HEK293 (cell line): ENCODE data around the gene DAP.

Experiments used
- YY2 ChIP-seq: fragments of 450-650 bp; formaldehyde crosslinking; IDR thresholded peaks from 2 replicates; pipeline ENCODE4 v1.5.1; 2016; ENCODE audit warnings: missing biosample characterization, missing genetic modification characterization
- ZSCAN5A ChIP-seq: fragments of 450-650 bp; formaldehyde crosslinking; IDR thresholded peaks from 2 replicates; pipeline ENCODE4 v1.5.1; 2016; ENCODE audit warnings: missing biosample characterization, missing genetic modification characterization
- TF ChIP-seq, protein P1 (sequence below): fragments of 450-650 bp; formaldehyde crosslinking; IDR thresholded peaks from 2 replicates; pipeline ENCODE4 v1.5.1; 2016; ENCODE audit warnings: missing biosample characterization, missing genetic modification characterization, low read depth

- TF ChIP-seq, protein P1, sequence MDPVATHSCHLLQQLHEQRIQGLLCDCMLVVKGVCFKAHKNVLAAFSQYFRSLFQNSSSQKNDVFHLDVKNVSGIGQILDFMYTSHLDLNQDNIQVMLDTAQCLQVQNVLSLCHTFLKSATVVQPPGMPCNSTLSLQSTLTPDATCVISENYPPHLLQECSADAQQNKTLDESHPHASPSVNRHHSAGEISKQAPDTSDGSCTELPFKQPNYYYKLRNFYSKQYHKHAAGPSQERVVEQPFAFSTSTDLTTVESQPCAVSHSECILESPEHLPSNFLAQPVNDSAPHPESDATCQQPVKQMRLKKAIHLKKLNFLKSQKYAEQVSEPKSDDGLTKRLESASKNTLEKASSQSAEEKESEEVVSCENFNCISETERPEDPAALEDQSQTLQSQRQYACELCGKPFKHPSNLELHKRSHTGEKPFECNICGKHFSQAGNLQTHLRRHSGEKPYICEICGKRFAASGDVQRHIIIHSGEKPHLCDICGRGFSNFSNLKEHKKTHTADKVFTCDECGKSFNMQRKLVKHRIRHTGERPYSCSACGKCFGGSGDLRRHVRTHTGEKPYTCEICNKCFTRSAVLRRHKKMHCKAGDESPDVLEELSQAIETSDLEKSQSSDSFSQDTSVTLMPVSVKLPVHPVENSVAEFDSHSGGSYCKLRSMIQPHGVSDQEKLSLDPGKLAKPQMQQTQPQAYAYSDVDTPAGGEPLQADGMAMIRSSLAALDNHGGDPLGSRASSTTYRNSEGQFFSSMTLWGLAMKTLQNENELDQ (tag by site-specific recombination) = no peak
- TF ChIP-seq ZSCAN5A = no peak
- TF ChIP-seq YY2 (tag by site-specific recombination) = no peak
These were observed 49.5 kb downstream of the DAP start for GRCh38 chr5:10711562-10711961.
